Measurements from ENCODE around the gene KPNB1.

The KPNB1 gene

GRCh38 chr17:47665655-47666054, 15.9 kb downstream of the KPNB1 start:
- H3K27me3 ChIP-seq = no peaks in the 10 kb centered on the region
- intact Hi-C loops (cut with DNase I; ENCODE audit: low total_unique reads) = no loop called here
- TF ChIP-seq, protein P1, sequence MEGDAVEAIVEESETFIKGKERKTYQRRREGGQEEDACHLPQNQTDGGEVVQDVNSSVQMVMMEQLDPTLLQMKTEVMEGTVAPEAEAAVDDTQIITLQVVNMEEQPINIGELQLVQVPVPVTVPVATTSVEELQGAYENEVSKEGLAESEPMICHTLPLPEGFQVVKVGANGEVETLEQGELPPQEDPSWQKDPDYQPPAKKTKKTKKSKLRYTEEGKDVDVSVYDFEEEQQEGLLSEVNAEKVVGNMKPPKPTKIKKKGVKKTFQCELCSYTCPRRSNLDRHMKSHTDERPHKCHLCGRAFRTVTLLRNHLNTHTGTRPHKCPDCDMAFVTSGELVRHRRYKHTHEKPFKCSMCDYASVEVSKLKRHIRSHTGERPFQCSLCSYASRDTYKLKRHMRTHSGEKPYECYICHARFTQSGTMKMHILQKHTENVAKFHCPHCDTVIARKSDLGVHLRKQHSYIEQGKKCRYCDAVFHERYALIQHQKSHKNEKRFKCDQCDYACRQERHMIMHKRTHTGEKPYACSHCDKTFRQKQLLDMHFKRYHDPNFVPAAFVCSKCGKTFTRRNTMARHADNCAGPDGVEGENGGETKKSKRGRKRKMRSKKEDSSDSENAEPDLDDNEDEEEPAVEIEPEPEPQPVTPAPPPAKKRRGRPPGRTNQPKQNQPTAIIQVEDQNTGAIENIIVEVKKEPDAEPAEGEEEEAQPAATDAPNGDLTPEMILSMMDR (IDR thresholded peaks at IDR 0.05) = no peak
- DNase-seq = no peak
- H3K4me1 ChIP-seq = no peaks in the 10 kb centered on the region
- H3K9me3 ChIP-seq = no peaks in the 10 kb centered on the region
- no peak overlapping the region for H3K27ac ChIP-seq
- no peak overlapping the region for H3K4me3 ChIP-seq
- H3K36me3 ChIP-seq = peaks cover 86 to 97% (median 90%) of the 10 kb centered on the region in 3 donors

GRCh38 chr17:47669081-47669480, 19.4 kb downstream of the KPNB1 start:
- H3K27ac ChIP-seq = no peak overlapping the region
- H3K9me3 ChIP-seq = no peaks in the 10 kb centered on the region
- H3K4me1 ChIP-seq = no peaks in the 10 kb centered on the region
- TF ChIP-seq, protein P1 (IDR thresholded peaks at IDR 0.05) = no peak
- intact Hi-C loops (cut with DNase I; ENCODE audit: low total_unique reads) = no loop called here
- H3K4me3 ChIP-seq = no peak overlapping the region
- H3K27me3 ChIP-seq = no peaks in the 10 kb centered on the region
- H3K36me3 ChIP-seq = peaks cover 90 to 97% (median 91%) of the 10 kb centered on the region in 3 donors
- no peak for DNase-seq

GRCh38 chr17:47670064-47670463, 20.3 kb downstream of the KPNB1 start:
- Histone ChIP-seq H3K4me3 (no peak overlapping the region), H3K9me3 (no peaks in the 10 kb centered on the region), H3K36me3 (peaks cover 96 to 97% (median 97%) of the 10 kb centered on the region in 3 donors), H3K4me1 (no peaks in the 10 kb centered on the region), H3K27ac (no peak overlapping the region), H3K27me3 (no peaks in the 10 kb centered on the region)
- DNase-seq = no peak
- intact Hi-C loops (cut with DNase I; ENCODE audit: low total_unique reads) = no loop called here
- TF ChIP-seq, protein P1 (IDR thresholded peaks at IDR 0.05) = no peak

DNA sequence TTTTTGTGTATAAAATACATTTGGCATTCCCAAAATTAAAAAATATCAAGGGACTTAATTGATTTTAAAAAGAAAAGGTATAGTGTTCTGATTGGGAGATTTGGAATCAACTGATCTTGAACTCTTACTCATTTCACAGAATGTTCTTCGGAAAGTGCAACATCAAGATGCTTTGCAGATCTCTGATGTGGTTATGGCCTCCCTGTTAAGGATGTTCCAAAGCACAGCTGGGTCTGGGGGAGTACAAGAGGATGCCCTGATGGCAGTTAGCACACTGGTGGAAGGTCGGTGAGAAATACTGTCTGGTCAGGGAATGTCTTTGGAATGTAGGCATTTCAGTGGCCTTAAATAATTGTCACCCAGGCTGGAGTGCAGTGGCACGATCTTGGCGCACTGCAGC, 24.8 kb downstream of the KPNB1 start:
- Histone ChIP-seq H3K27ac (no peak overlapping the region), H3K4me1 (no peaks in the 10 kb centered on the region), H3K4me3 (no peak overlapping the region), H3K9me3 (no peaks in the 10 kb centered on the region), H3K27me3 (no peaks in the 10 kb centered on the region), H3K36me3 (peaks cover 100% of the 10 kb centered on the region in 3 donors)
- DNase-seq = no peak
- TF ChIP-seq, protein P1 (IDR thresholded peaks at IDR 0.05) = no peak
- intact Hi-C loops (cut with DNase I; ENCODE audit: low total_unique reads) = no loop called here

DNA sequence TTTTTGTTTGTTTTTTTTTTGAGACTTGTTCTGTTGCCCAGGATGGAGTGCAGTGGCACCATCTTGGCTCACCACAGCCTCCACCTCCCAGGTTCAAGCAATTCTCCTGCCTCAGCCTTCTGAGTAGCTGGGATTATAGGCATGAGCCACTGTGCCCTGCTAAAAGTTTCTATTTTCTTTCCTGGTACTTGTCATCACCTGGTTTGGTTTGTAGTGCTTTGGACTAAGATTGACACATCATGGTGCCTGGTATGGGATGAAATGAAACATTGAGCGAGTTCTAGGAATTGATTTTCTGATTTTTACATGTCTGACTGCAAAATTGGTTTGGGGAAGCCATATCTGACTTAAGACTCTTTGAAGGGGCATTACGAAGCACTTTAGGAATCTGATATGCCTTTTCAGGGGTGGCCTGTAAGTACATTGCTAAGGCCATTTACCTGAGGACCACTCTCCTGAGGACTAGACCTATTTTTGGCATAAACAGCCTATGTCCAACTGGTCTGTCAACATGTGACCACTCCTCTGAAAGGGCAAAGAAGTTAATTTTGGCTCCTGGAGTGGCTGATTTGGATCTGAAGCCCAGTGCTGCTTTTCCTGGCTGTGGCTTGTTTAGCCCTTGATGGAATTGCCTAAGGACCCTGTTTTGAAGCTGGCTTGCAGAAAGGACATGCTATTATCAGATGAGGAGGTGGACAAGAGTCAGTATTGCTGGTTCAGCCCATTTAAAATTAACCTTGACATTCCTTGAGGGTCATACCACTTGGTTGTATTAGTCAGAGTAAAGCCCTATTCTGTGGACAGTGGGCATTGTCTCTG, 25.9 kb downstream of the KPNB1 start:
- Histone ChIP-seq H3K36me3 (peaks cover 100% of the 10 kb centered on the region in 3 donors), H3K27ac (no peak overlapping the region), H3K4me1 (no peaks in the 10 kb centered on the region), H3K4me3 (no peak overlapping the region), H3K9me3 (no peaks in the 10 kb centered on the region), H3K27me3 (no peaks in the 10 kb centered on the region)
- TF ChIP-seq, protein P1 (IDR thresholded peaks at IDR 0.05) = no peak
- no peak for DNase-seq
- intact Hi-C loops (cut with DNase I; ENCODE audit: low total_unique reads) = no loop called here
